Omental fat pad (tissue), 4 donors: Measurements from ENCODE around the gene LRRC25. TPM values are rescaled to one million over a fixed set of nuclear protein-coding genes. Genes with fewer than 3 reads are reported as not detected.

Experiments used
- ATAC-seq: fragments of 150-250 bp; one replicate; pipeline ENCODE4 v1.9.1; 2016; ENCODE audit warnings: mild to moderate bottlenecking, moderate library complexity; ENCODE audit not compliant: low FRiP score
- DNase-seq: peaks from one replicate; pipeline ENCODE4 v3.0.0-alpha.2; 2019; ENCODE audit warnings: low spot score
- total RNA-seq, 4 donors: library from RNA; depleted of rRNA; stranded (reverse); fragments of >200 nt; gene quantifications; one replicate each; pipeline ENCODE4 v1.1.0, GENCODE V29; 2016
- TF ChIP-seq, protein P1 (sequence below), 3 donors: fragments of 450-650 bp; IDR thresholded peaks; one replicate each; pipeline ENCODE4 v1.5.1; 2016 to 2017; ENCODE audit warnings: antibody characterized with exemption in 3 of 3, mild to moderate bottlenecking in 3 of 3, moderate library complexity in 2 of 3

The LRRC25 gene
- total RNA-seq, 4 donors from 2014 or later: 11.8 to 37.2 (median 28.8) TPM

DNA sequence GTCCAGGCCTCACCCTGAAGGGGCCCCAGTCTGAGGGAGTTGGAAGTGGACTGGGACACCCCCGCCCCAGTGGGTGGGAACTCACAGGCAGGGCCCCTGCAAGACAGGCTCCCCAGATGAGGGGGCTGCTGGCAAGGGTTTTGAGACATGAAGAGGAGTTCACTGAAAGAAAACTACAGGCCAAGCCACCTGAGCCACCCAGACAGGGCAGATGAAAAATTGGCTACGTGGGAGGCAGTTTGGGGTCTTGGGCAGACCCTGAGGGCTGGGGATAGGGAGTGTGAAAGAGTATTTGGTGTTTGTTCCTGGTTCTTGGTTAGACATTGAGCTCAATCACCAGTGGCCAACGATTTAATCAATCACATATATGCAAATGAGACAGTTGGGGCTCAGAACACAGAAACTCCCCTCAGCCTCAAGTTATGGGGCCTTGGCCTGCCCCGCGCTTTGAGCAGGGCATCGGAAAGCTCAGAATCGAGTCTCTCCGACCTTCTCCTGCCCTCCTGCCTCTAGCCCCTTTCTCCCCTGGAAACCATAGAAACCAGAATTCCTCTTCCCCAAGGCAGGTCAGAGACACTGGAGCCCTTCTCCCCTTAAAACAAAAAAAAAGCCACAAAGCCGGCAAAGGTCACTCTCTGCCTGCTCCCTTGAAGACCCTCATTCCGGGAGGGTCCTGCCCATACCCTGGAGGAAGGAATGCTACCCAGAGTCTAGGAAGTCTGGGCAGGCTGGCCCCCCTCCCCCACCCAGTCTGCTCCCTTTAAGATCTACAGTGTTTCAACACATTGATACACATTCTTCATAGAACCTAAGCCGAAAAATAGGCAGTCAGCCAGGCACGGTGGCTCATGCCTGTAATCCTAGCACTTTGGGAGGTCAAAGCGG, 41.8 kb upstream of the LRRC25 start:
- ATAC-seq: no peak
- TF ChIP-seq, protein P1, sequence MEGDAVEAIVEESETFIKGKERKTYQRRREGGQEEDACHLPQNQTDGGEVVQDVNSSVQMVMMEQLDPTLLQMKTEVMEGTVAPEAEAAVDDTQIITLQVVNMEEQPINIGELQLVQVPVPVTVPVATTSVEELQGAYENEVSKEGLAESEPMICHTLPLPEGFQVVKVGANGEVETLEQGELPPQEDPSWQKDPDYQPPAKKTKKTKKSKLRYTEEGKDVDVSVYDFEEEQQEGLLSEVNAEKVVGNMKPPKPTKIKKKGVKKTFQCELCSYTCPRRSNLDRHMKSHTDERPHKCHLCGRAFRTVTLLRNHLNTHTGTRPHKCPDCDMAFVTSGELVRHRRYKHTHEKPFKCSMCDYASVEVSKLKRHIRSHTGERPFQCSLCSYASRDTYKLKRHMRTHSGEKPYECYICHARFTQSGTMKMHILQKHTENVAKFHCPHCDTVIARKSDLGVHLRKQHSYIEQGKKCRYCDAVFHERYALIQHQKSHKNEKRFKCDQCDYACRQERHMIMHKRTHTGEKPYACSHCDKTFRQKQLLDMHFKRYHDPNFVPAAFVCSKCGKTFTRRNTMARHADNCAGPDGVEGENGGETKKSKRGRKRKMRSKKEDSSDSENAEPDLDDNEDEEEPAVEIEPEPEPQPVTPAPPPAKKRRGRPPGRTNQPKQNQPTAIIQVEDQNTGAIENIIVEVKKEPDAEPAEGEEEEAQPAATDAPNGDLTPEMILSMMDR (IDR thresholded peaks at IDR 0.05): no peak

DNA sequence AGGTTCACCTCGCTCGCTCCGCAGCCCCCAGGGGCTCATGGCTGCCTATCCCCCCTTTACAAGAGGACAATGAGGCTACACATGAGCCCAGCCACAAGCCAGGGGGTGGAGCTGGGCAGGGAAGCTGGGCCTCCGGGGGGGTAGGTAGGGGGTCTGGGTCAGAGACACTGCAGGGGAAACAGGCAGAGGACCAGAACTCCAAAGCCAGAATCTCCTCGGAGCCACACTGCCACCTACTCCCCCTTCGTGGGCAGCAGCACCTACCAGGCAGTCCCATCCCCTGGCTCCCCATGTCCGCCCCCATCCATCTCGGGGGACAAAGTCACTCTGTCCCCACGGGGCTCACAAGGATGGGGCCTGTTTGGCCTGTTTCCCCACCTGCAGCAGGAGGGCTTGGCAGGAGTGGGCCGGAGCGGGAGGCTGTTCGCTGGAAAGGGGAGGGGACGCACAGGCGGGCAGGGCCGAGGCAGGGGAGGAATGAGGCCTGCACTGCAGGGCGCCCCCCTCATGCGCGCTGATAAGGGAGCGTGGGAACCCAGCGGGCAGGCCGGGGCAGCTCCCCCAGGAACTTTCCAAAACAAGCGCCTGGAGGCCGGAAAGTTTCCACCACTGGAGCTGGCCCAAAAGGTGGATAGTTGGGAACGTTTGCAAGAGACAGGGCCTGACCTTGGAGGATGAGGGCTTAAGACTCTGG, 41.1 kb upstream of the LRRC25 start:
- TF ChIP-seq, protein P1 (IDR thresholded peaks at IDR 0.05): no peak
- ATAC-seq (peak; percentile 7), DNase-seq (no peak)

More for the DNA sequence above, 41.8 kb upstream of the LRRC25 start:
- DNase-seq: no peak

DNA sequence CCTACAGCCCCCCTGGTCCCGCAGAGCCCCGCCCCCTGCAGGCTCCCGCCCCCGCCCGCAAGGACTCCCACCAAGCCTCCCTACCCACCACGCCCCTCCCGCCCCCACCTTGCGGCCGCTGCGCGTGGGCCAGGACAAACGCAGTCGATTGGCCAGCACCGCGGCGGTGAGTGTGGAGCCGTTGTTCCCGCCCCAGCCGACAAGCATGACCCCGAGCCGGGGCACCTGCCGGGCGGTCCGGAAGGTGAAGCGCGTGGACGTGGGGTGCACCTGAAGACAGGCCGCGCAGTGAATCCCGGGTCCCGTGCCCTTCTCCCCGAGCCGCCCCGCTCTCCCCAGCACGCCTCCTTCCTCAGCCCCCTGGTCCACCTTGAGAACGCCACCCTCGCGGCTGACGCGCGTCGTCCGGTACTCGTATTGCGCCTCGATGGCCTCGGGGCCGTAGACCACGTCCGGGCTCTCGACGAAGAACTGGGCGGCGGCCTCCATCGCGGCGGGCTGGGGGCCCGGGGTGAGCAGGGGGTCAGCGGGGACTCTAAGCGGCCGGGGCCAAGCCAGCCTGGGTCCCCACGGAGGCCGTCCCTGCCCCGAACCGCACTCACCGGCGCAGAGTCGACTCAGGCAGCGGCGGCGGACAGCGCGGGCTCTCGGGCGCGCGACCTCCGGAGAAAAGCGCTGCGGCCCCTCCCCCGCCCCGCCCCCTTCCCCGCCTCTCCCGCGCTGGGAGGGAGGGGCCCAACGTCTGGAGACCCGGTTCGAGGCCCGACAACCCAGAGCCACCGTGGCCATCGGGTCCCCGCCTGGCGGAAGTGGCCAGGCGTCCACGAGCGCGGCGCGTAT, 40.3 kb upstream of the LRRC25 start, which contains the start of gene ISYNA1:
Gene ISYNA1, minus strand, starts transcription at position 643 of the 840 bp plus-strand sequence. Its CDS starts 154 bp downstream, at position 489.
- TF ChIP-seq, protein P1 (IDR thresholded peaks at IDR 0.05): no peak
- ATAC-seq (peak; percentile 11), DNase-seq (no peak)

DNA sequence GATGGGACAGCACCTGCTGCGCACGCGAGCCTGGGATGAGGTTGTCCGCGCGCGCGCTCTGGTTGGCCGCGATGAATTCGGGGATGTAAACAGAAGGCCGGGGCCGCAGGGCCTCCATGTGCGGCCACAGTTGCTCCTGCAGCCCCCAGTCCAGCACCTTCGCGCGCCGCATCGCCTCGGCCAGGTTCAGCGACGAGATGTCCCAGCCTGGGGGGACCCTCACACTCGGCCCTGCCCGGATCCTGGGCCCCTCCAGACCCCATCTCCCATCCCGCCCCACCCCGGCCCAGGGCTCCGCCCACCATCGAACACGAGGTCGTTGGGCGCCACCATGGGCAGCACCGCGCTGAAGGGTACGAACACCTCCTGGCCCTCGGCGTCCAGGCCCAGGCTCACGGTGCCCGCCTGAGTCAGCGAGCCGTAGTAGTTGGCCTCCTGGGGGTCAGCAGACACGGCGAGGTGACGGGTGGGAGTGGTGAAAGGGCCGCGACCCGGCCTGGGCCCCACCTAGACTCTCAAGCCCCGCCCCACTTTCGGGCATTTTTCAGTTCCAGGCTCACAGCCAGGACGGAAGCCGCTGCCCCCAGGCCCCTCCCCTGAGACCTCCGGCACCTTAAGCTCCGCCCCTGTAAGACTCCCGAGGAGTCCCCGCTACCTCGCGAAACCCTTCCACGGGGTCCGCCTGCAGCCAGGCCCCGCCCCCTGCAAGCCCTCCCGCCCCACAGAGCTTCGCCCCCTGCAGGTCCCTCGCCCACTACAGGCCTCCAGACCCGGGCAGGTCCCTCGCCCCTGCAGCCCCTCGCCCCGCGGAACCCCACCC, 39.5 kb upstream of the LRRC25 start:
- ATAC-seq: peak; percentile 29
- TF ChIP-seq, protein P1 (IDR thresholded peaks at IDR 0.05): no peak
- DNase-seq: no peak

DNA sequence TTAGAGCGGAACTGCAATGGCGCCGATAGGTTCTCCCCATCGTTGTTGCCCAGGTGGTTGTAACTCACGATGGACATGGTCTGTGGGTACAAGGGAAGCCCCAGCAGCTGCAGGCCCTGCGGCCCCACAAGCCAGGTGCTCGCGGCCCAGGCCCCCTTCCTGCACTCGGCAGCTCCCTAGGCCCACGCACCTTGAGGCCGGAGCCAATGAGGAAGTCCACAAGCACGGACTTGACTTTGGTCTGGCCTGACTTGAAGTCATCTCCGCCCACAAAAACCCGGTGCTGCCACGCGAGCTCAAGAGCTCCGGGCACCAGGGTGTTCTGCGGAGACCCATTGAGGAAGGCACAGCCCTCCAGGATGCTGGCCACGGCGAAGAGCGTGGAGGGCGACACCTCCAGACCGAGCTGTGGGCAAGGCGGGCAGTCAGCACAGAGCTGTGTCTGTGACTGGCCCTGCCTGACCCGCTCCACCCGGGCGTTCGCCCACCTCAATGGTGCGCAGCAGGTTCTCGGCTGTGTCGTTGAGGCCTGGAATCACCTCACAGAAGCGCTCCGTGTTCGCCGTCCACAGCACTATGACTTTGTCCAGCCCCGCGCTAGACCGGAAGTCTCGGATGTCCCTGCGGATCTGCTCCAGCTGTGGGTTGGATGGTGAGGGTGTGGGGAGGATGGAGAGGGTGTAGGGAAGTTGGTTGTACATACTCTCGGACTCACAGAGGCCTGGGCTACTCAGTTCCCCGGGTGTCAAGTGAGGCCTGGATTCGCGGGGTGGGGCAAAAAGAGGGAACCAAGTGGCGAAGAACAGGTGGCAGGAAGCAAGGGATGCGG, 38.6 kb upstream of the LRRC25 start:
- no peak for ATAC-seq
- TF ChIP-seq, protein P1 (IDR thresholded peaks at IDR 0.05): no peak
- DNase-seq: no peak
